Middle frontal gyrus (tissue), 1 donor: Measurements from ENCODE around the gene RESP18.
A peak's percentile ranks its signal among the peaks of the same experiment; 100 is the strongest.

Source experiments
- DNase-seq: peaks from one replicate; pipeline ENCODE4 v3.0.0-alpha.2; 2015; ENCODE audit warnings: low spot score; ENCODE audit errors: extremely low spot score

Gene RESP18

DNA sequence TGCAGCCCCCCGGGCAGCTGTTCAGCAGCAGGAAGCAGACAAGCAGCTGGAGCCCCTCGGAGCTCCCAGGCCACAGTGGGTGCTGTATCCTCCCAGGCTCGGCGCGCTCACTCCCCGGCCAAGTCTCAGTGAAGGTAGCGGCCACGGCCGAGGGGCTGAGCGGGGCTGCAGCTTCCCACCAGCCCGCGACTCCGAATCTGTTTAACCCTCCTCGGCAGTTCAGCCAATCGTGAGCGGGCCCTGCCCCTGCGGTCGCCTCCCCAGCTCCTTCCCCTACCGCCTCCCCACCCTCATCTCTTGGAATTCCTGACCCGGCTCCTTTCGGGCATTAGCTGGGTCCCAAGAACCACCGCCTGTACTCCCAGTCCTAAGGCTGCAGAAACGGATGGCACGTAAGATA lies at the start of gene RESP18:
Gene RESP18 (minus strand): TSS at position 203 of the 400 bp plus-strand sequence.
- DNase-seq = no peak

DNA sequence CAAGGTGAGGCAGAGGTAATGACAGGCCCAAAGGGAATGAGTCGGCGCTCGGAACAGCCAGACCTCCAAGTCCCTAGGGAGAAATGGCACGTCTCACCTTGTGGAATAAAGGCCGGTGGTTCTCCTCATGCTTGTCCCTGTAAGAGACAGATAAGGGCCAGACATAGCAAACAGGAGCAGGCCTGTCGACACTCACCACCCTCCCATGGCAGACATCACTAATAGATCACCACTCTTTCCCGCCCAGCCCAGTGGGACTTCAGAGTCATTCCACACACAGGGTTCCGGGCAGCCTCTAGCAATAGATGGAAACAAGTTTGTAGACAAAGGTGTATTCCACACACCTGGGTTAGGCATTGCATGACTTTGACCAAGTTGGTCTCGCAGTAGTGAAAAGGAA lies 48.9 kb upstream of the RESP18 start:
- no peak for DNase-seq

DNA sequence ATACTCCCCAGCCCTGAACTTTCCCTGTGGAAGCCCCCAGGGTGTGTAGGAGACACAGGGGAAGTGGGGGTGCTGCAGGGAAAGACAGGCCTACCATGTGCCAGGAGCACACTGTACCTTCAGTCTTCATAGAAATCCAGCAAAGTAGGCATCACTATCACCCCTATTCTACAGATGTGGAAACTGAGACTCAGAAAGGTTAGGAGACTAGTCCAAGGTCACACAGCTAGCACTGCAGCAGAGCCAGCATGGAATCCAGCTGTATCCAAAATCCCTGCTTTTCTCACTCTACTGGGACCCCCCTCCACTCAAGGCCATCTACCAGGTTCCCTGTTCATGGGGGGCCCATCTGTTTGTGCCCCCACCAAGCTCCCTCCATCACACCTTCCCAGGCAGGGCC lies 48.4 kb upstream of the RESP18 start:
- no peak for DNase-seq

DNA sequence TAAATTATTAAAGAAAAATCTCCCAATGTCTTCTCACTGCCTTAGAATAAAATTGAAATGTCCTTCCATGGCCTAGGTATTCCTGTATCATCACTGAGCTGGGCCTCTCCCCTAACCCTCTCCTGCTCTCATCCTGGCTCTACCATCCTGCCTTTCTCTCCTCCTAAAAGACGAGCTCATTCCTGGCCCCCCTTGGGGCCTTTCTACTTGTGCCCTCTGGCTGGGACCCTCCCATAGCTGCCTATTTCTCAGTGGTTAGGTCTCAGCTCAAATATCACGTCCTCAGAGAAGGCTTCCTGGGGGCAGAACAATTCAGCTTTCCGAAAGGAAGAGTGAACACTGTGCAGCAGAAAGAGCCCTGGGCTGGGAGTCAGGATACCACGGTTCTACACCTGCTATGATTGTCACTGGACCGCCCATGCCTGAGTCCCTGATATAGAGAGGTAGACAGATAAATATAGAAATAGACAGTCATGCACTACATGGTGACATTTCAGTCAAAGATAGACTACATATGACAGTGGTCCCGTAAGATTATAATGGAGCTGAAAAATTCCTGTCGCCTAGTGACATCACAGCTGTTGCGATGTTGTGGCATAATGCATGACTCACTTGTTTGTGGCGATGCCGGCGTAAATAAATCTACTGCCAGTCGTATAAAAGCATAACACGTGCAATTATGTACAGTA lies 45.8 kb upstream of the RESP18 start:
- DNase-seq = no peak

DNA sequence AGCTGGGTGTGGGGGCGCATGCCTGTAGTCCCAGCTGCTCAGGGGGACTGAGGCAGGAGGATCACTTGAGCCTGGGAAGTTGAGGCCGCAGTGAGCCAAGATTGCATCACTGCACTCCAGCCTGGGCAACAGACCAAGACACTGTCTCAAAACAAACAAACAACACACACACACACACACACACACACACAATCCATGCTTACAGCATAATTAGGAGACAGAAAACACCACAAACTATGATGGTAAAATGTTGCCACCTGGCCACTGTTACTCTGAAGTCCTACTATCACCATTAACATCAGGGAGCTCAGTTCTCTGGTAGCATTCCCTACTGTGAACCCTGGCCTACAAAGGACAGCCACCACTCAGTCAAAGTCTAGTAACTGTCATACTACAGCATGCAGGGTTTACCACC lies 36.9 kb upstream of the RESP18 start:
- no peak for DNase-seq

DNA sequence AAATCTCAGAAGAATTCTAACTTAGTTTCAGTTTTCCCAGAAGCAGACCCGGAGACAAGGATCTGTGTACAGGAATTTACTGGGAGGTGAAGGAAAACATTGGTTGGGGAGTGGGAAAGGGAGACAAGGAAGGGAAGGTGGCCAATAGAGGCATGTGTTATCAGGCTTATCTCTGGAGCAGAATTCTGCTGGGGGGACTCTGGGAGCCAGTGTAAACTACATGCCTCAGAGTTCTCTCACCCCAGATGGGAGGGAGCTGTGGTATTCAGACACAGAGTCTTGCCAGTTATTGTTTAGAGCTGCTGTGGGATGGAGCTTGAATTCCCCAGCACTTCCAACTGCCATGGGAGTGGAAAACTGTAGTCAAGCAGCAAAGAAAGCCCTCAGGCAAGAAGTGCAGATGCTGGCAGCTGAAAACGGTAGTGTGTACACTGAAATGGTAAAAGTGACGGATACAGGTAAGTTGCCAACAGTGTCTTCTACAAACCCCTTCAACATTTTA lies 36.2 kb upstream of the RESP18 start:
- no peak for DNase-seq

DNA sequence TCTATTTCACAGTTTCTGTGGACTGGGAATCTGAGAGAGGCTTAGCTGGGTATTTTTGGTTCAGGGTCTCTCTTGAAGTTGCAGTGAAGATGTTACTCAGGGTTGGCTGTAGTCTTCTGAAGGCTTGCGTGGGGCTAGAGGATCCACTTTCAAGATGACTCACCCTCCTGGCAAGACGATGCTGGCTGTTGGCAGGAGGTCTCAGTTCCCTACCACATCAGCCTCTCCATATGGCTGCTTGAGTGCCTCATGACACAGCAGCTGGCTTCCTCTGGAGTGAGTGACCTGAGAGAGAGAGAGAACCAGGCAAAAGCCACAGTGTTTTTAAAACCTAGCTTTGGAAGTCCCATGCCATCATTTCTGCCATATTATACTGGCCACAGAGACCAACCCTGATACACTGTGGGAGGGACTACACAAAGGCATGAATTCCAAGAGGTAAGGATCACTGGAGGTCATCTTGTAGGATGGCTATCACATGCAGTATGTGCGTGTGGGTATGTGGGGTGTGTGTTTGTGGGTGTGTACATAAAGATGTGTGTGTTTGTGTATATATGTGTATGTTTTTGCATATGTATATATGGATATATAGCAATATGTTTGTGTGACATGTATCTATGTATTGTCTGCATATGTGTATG lies 30.1 kb upstream of the RESP18 start:
- peak; percentile 32 for DNase-seq

DNA sequence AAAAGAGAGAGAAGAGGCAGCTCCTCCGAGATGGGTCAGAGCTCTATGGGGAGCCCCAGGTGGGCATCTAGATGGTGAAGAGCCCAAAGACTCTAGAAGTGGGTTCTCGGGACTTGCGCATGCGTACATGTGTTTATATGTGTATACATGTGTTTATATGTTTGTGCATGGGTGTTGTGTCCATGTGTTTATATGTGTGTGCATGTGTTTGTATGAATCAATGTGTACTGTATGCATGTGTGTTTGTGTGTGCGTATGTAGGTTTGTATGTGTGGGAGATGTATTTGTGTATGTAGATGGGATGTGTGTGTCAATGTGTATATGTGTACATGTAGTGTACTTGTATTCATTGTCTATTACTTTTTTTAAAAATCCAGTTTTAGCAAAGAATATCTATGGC lies 29.5 kb upstream of the RESP18 start:
- no peak for DNase-seq

DNA sequence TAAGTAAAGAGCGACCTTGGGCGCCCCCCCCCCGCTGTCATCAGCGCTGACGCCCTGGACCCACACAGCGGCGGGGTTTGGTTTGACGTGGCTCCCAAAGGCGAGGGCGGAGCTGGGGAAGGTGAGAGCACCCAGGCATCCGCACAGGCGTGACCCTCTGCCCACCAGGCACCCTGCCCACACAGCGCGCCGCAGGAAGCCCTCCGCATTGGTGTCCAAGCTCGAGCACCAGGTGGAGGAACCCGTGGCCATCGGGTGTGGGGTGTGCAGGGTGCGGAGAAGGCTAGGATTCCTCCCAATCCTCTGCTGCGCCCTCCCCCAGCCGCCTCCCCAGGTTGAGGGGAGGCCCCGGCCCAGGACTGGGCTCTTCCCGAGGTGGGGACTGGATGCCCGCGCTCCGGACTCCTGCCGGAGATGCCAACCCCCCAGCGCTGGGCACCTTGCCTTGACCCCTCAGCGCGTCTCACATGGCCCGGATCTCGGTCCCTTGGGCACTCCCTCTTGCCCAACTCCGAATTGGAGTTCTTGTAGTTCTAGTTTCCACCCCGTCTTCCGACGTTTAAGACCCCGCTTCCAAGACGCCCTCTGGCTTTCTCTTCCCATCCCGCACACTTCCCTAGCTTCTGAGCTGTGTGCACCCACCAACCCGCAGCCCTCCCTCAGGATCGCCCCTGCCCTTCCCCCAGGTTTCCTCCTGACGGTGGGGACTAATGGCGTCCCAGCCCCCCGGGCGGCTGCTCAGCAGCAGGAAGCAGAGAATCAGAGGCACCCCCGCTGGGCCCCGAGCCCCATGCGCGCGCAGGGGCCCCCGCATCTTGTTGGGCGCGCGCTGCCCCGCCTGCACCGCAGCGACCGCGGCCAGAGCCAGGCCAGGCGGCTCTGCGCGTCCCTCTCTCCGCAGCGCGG lies 25.9 kb upstream of the RESP18 start:
- no peak for DNase-seq

DNA sequence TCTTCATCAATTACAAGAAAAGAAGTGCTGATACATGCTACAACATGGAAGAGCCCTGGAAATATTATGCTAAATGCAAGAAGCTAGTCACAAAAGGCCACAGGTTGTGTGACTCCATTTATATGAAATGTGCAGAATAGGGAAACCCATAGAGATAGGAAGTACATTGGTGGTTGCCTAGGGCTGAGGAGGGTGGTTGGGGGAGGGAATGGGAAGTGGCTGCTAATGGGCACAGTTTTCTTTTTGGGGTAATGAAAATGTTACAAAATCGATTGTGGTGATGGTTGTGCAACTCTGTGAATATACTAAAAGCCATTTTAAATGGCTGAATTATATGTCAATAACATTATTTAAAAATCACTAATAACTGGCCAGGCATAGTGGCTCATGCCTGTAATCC lies 24.3 kb upstream of the RESP18 start:
- no peak for DNase-seq

DNA sequence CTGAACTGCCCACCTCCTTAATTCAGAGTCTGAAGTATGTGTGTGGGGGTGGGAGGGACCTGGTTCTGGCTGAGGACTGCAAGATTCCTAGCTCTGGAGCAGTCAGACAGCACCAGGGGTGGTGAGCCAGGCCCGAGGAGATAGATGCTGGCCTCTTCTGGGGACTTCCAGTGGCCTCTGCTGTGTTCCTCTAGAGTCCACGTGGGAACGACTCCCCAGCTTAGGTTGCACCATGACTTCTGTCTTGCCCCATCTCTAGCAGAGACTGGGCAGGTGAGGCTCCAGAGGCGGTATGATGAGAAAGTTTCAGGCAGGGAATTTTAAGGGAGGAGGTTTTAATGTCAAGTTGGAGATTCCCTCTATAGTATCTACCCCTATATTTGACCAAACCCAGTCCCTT lies 22.0 kb upstream of the RESP18 start:
- DNase-seq = no peak

DNA sequence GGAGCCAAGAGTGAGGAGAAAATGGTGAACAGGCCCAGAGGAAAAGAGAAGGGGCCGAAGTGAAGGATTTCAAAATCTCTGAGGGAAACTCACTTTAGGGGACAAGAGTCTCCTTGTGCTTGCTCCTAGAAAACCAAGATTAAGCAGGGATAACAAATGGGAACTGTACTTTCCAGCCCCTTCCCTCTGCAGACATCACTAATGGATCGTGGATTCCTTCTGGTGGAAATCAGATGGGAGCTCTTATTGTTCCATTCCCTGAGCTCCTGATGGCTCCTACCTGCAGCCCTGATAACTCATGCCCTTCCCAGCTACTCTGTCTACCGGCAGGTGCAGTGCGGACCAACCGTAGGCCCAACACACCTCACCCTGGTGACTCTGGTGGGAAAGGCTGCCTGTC lies 20.6 kb upstream of the RESP18 start:
- DNase-seq = no peak

DNA sequence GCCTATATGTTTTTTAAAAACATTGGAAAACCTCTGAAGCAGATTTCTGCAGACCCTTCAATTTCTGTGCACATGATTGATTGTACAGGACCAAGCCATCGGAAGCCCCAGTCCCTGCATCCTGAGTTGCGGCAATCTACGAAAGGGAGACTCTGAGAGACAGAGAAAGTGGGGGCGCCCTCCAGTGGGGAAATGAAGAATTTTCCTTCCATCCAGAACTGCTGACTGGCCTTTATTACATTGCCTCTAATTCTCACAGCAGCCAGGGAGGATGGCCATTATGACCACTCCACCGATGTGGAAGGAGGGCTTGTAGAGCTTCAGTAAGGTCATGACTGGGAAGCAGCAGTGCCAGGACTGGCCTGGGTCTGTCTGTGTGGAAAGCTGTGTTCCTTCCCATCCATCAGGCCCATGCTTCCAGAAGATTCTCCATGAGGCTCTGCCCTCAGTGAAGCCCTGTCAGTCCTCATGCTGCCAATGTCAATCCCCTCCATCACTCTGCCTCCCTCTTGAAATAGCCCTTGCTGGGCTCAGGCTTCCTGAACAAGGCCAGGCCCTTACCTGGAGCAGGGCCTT lies 20.0 kb upstream of the RESP18 start:
- DNase-seq = peak; percentile 58

DNA sequence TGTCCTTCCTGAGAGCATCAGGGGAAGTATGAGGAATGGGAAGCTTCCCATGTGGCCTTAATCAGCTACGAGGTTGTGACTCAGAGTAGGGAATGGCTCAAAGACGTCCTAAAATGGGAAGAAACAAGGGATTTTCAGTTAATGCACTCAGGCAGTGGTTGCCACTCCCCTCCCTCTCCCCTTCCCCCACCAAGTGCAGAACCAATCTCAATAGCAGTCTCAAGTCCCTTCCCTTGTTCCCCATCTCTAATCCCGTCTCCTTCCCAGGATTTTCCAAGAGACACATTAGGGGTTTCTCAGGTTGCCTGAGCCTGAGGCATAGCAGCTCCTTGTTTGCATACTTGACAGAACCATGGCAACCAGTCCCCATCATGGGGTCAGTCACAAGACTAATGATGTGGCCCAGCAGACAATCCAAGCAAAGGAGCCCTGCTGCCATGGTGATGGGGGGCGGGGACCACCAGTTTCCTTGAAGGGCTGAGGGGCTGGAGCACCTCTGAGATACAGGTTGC lies 18.2 kb upstream of the RESP18 start:
- DNase-seq = no peak

DNA sequence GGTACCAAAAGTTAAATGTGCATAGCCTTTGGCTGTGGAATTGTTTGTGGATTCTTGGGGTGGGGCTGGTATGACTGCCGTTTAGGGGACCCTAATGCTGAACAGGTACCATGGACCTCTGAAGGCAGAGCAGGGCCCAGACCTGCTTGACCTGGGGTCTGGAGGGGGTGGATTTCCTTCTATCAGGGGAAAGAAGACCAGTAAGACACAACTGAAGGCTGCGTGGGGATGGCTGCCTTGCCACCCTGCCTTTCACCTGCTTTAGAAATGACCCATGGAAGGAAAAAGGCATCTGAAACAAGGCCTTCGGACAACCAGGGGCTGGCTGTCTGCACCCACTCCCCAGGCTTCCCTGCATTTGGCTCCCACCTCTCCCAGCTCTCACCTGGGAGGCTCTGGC lies 17.7 kb upstream of the RESP18 start:
- no peak for DNase-seq

DNA sequence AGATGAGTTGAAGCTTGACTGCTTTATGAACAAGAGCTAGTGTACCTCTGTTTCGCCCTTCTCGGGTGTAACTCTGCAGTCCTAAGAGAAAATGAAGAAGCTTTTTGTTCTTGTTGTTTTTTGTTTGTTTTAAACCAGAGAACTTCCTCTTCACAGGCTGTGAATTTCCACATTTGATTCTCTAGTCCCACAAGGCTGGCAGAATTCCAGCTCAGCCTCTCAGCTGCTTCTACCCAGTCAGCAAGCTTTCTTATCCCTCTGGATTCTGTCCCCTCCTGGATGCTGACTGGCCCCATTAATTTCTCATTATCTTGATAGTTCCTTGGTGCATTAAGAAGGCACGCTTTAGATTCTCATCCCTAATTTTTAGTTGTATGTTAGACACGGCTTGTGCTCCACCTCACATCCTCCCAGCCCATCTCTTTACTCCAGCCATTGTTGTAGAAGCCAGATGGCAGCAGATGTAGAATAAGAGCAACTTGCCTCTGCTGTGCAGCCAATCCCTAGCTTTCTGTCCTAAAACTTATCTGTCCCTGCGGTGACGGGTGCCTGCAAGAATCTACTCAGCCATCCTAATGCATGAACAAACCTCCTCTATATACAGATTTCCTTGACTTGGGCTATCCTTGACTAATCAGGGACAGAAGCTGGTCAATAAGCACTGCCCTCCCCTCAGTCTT lies 12.3 kb upstream of the RESP18 start:
- peak; percentile 22 for DNase-seq

DNA sequence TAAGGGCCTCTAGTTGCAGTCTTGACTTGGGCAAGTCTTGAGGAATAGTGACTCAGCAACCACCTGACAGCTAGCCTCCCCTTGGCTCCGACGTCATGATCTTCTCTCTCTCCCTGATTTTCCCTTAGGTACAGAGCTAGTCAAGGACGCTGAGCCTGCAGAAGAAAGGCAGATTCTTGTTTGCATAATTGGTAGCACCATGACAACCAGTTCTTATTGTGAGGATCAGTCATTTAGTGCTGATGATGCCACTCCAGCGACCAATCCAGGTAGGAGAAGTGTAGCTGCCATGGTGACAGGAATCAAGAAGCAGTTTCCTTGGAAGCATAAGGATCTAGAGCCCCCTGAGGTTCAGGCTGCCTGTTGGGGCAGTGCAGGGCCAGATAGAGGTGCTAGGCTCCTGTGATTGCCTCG lies 2.8 kb upstream of the RESP18 start:
- no peak for DNase-seq

DNA sequence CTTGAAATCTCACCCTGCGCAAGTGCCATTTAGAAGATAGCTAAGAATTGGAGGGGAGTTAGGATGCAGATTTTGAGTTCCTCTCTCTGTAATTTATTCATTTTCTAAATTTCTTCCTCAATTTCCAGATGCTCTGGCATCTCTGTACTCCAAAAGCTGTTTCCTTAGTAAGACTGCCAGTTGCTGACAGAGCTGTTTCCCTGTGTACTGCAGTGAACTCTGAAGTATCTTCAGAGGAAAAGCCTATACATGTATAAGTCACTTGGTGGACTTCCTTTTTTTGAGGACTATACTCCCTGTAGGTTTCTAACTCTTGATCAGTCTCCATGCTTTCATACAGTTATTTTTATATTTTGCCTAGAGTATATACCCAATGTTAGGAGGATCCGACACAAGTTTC lies 1.5 kb upstream of the RESP18 start:
- no peak for DNase-seq

DNA sequence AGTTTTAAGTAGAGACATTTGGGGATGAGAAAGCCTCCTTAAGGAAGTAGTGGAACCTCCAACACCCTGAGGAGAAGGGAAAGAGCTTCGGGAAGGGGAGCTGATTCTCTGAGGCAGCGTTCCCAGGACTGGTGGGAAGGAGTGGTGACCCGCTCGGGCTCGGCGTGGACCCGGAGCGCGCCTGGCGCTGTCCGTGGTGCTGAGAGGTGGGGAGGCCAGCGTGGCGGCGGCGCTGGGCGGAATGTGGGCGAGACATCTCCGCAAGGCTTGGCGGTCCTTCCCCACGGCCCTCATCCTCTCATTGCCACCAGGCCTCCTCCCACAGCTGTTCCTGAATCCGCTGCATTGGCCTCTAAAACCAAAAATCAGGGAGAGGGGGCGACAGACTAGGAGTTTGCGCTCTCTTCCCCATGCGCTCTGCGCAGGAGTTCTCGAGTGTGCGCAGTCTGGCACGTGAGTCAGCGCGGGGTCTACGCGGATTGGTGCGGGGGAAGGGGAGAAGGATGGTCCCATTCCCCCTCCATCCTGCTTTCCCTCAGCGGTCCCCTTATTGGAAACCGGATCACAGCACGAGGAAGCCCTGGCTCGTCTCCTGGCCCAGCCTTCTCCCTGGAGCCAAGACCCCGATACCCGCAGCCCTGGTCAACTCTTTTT lies 857 bp downstream of the RESP18 start:
- DNase-seq = no peak

DNA sequence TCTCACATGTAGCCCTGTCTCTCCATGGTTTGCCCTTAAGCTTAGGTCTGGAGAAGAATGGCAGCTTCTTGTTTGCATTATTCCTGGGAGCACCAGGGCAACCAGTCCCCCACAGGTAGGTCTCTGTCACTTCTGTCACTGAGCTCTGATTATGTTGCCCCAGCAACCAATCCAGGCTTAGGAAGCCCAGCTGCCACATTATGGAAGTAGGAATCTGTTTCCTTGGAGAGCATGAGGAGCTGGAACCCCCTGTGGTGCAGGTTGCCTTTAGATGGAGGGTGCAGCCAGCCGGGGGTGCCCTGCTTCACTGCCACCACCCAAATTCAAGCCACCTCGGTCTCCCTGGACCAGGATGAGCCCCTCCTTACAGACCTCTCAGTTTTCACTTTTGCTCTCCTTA lies 4.8 kb downstream of the RESP18 start:
- no peak for DNase-seq
